Activated CD8-positive, alpha-beta T cell treated with anti-CD3 and anti-CD28 coated beads, Interleukin-2, amount 10 ng/mL, durations not matched to agents 7 days and 5 days (primary cell): ENCODE data around the gene FCN2. TPM values are rescaled to one million over a fixed set of nuclear protein-coding genes. Genes with fewer than 3 reads are reported as not detected.

Experiments
- microRNA-seq: library from miRNA; unstranded; fragments of <30 nt; microRNA quantifications from one replicate; pipeline ENCODE4 v1.2.0, GENCODE V29; 2022
- total RNA-seq, 2 experiments: library from RNA; stranded (reverse); gene quantifications; one replicate each; pipeline ENCODE4 v1.2.3, GENCODE V29; 2021

FCN2 gene
- total RNA-seq, 2 experiments from 2014 or later, result not detected

Small RNA genes within 50 kb of the gene (microRNA-seq; reads per million reads assigned to microRNA genes)
- gene MIR3689A (not detected), gene MIR3689B (not detected), gene MIR3689C (not detected), gene MIR3689D1 (not detected), gene MIR3689D2 (not detected), gene MIR3689E (not detected), gene MIR3689F (not detected)

Other genes starting within 250 kb of the FCN2 start
- gene COL5A1, start 239.0 kb upstream of the FCN2 start, total RNA-seq, result under 1 TPM; 0.05 to 0.08 TPM
- gene FCN1, start 37.1 kb downstream of the FCN2 start, total RNA-seq, result not detected
- gene OLFM1, start 206.9 kb downstream of the FCN2 start, total RNA-seq, result not detected